Common myeloid progenitor, CD34-positive (primary cell): ENCODE data around the gene C2CD2.
A peak's percentile ranks its signal among the peaks of the same experiment; 100 is the strongest.

Source experiments
- CTCF ChIA-PET: fragments of 350-600 bp; sonication (Branson Sonifier 250); formaldehyde crosslinking; loops from one replicate; lab custom pipeline; 2021; ENCODE audit warnings: antibody characterized with exemption; lab: Charles Lee
- POLR2A ChIA-PET: fragments of 350-600 bp; sonication (Branson Sonifier 250); formaldehyde crosslinking; loops from one replicate; lab custom pipeline; 2021; ENCODE audit warnings: antibody characterized with exemption; lab: Charles Lee
- DNase-seq, 3 donors: peaks; one replicate each; pipeline versions ENCODE4 v3.0.0 to v3.0.0-alpha.2; 2013
- H3K27ac ChIP-seq, 2 experiments: 1 replicate in 1 of 2; 2 replicates in 1 of 2; pipeline ENCODE4 v1.7.0; 2013; ENCODE audit warnings: inconsistent platforms in 2 of 2, low read length in 2 of 2, mild to moderate bottlenecking in 2 of 2, low read depth in 1 of 2, moderate library complexity in 1 of 2; ENCODE audit not compliant: severe bottlenecking in 2 of 2, insufficient read depth in 1 of 2, poor library complexity in 1 of 2
- H3K27me3 ChIP-seq, 5 experiments: replicated peaks in 2 of 5; 1 replicate in 3 of 5; 2 replicates in 2 of 5; pipeline versions ENCODE4 v1.6.1 to v1.7.0; 2013; ENCODE audit warnings: low read length in 4 of 5, mild to moderate bottlenecking in 2 of 5, moderate library complexity in 2 of 5, inconsistent platforms in 1 of 5; ENCODE audit not compliant: insufficient read depth in 5 of 5, control insufficient read depth in 4 of 5
- H3K36me3 ChIP-seq, 4 experiments: 1 replicate in 2 of 4; 2 replicates in 2 of 4; pipeline versions ENCODE4 v1.6.1 to v1.7.0; 2013; ENCODE audit warnings: low read length in 3 of 4, control low read depth in 1 of 4, mild to moderate bottlenecking in 1 of 4; ENCODE audit not compliant: control insufficient read depth in 4 of 4, insufficient read depth in 4 of 4
- H3K4me1 ChIP-seq, 4 experiments: 1 replicate in 3 of 4; 2 replicates in 1 of 4; pipeline versions ENCODE4 v1.6.1 to v1.7.1; 2013; ENCODE audit warnings: low read length in 3 of 4, mild to moderate bottlenecking in 3 of 4, control low read depth in 1 of 4, inconsistent platforms in 1 of 4, moderate library complexity in 1 of 4; ENCODE audit not compliant: control insufficient read depth in 4 of 4, insufficient read depth in 4 of 4; ENCODE audit errors: control extremely low read depth in 1 of 4
- H3K4me3 ChIP-seq, 7 experiments: 1 replicate in 4 of 7; 2 replicates in 3 of 7; pipeline versions ENCODE4 v1.5.1 to v1.7.0; 2013; ENCODE audit warnings: mild to moderate bottlenecking in 7 of 7, low read length in 6 of 7, moderate library complexity in 6 of 7, inconsistent platforms in 2 of 7, low read depth in 2 of 7, control low read depth in 1 of 7; ENCODE audit not compliant: insufficient read depth in 4 of 7, control insufficient read depth in 1 of 7; ENCODE audit errors: extremely low read depth in 1 of 7
- H3K9me3 ChIP-seq, 5 experiments: 1 replicate in 4 of 5; 2 replicates in 1 of 5; pipeline versions ENCODE4 v1.6.1 to v1.7.1; 2013; ENCODE audit warnings: low read length in 4 of 5, mild to moderate bottlenecking in 2 of 5, inconsistent platforms in 1 of 5, low read depth in 1 of 5, moderate library complexity in 1 of 5; ENCODE audit not compliant: control insufficient read depth in 4 of 5, insufficient read depth in 2 of 5; ENCODE audit errors: control extremely low read depth in 1 of 5
- WGBS: methylation state at CpG from one replicate; pipeline ENCODE4 v1.1.5; 2013; ENCODE audit not compliant: insufficient coverage; 5-methylcytosine and 5-hydroxymethylcytosine counted together

C2CD2 gene

DNA sequence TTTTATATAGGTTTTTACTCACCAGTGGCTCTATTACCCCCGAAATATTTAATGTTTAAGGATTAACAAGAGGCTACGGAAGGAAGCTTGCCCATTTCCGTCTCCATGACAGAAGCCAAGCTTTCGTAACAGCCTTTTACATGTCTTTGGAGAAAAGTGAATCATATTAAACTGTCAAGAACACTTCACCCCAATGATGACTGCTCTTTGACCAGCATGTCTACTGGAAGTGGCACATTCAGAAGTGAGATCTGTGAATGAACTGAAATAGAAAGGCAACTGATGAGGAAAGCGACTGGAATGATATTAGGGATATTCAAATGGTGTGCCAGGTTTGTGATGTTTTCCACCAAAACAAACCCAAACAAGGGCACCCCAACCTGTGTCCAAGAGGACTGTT, 66.2 kb downstream of the C2CD2 start:
- H3K27me3 ChIP-seq, result no peaks in the 10 kb centered on the region
- peaks cover 8 to 30% (median 22%) of the 10 kb centered on the region in 4 experiments for H3K4me1 ChIP-seq
- WGBS, result 100% methylated on average over 3 of the region's 5 CpGs
- peaks cover 11 to 40% (median 20%) of the 10 kb centered on the region in 4 experiments for H3K36me3 ChIP-seq
- H3K27ac ChIP-seq, result no peak overlapping the region
- CTCF ChIA-PET, result interaction anchor here (1.5 kb wide), 1 partner anchor 16 kb away, joined by 5 read pairs; no protein-coding TSS in a partner anchor
- DNase-seq, result no peak
- H3K4me3 ChIP-seq, result no peak overlapping the region
- POLR2A ChIA-PET, result no interaction called here
- no peaks in the 10 kb centered on the region for H3K9me3 ChIP-seq

DNA sequence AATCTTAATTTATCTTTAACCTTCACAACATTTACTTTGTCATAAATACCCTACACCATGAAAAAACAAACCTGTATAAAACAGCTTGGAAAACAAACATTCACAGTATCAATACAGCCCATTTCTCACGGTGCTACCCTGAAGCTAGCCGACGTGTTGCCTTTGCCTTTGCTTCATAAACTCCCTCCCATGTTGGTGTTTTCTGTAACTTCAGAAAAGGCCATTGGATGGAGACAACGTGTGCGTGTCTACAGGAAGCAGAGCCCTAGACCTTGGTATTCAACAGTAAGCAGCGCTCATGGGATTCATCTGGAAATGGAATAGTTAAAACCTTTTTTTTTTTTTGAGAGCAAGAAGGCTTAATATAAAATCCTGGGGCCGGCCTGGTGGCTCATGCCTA, 67.5 kb downstream of the C2CD2 start:
- no peaks in the 10 kb centered on the region for H3K27me3 ChIP-seq

DNA sequence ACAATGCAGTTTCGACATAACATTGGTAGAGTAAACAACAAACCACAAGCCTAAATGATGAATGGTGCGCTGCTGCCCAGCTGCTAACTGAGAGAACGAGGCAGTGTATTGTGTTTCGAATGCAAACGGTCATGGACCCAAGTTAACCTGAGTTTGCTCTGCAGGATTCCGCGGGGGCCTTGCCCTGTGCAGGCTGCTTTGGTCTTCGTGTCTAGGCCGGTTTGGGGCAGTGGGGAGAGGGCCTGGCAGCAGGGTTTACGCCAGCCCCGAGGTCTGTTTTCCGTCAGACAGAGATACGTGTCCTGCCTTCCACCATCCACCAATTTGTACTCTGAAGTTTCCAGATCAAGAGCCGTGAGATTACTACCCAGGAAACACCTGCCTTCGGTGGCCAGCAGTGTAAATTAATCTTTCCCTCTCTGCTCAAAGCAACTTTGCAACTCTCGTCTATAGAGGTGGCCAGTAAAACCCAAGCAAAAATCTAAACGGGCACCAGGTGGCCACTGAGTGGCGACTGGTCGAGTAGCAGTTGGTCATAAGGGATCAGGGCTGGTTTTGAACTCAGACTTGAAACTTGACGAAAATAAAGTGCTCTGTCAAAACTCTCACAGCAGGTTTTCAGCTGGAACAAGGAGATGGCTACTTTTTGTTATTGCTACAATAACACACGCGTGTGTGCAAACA, 68.3 kb downstream of the C2CD2 start:
- 9% methylated on average over 21 of the region's 22 CpGs for WGBS
- ChIA-PET POLR2A (interaction anchor here (0.6 to 1.5 kb wide), 2 partner anchors 10 to 124 kb away, joined by 3 to 5 read pairs; no protein-coding TSS in a partner anchor), CTCF (interaction anchor here (0.6 to 3.2 kb wide), 6 partner anchors 10 to 231 kb away, joined by 3 to 16 read pairs (median 4); no protein-coding TSS in a partner anchor)
- Histone ChIP-seq H3K4me3 (no peak overlapping the region), H3K27me3 (no peaks in the 10 kb centered on the region), H3K4me1 (peaks cover 8 to 32% (median 22%) of the 10 kb centered on the region in 4 experiments), H3K27ac (peak overlapping the region; percentile 18 to 33), H3K36me3 (peaks cover 6 to 20% (median 14%) of the 10 kb centered on the region in 4 experiments), H3K9me3 (no peaks in the 10 kb centered on the region)
- peak; percentile 36 to 86 (median 75) for DNase-seq

More for the DNA sequence above, 67.5 kb downstream of the C2CD2 start:
- no peak overlapping the region for H3K4me3 ChIP-seq
- WGBS, result 89% methylated on average over 4 of the region's 7 CpGs
- H3K27ac ChIP-seq, result no peak overlapping the region
- peaks cover 10 to 27% (median 17%) of the 10 kb centered on the region in 4 experiments for H3K36me3 ChIP-seq
- no peaks in the 10 kb centered on the region for H3K9me3 ChIP-seq
- H3K4me1 ChIP-seq, result peaks cover 8 to 30% (median 22%) of the 10 kb centered on the region in 4 experiments
- POLR2A ChIA-PET, result interaction anchor here (0.6 to 1.5 kb wide), 2 partner anchors 9 to 123 kb away, joined by 3 to 5 read pairs; no protein-coding TSS in a partner anchor
- CTCF ChIA-PET, result interaction anchor here (0.6 to 3.2 kb wide), 6 partner anchors 9 to 230 kb away, joined by 3 to 16 read pairs (median 4); no protein-coding TSS in a partner anchor
- no peak for DNase-seq

DNA sequence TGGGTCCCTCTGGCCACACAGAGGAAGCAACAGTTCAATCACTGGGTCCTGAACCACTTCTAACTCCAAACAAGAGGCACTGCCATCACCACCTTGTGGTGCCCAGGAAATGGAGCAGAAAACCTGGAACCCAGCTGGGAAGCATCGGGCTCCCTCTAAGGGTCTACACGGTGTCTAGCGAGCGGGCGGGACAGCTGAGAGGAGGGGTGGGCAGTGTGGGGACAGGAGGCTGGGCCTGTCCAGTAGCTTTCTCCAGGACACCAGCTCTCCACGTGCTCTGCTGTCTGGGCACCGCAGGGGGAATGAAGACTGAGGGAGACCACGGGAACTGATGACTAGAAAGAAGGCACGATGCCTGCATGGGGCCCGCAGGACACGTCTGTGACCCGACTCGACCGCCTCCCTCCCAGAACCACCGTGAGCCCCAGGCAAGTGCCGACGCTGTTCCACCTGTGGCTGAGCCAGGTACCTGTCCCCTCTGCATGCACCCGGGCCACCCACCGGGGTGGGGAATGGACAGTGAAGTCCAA, 69.3 kb downstream of the C2CD2 start:
- Histone ChIP-seq H3K27me3 (no peaks in the 10 kb centered on the region), H3K9me3 (no peaks in the 10 kb centered on the region), H3K27ac (no peak overlapping the region), H3K36me3 (peaks cover 6 to 19% (median 13%) of the 10 kb centered on the region in 4 experiments), H3K4me3 (no peak overlapping the region), H3K4me1 (peaks cover 14 to 41% (median 28%) of the 10 kb centered on the region in 4 experiments)
- ChIA-PET CTCF (interaction anchor here (0.7 to 3.2 kb wide), 6 partner anchors 11 to 68 kb away, joined by 3 to 16 read pairs (median 6); no protein-coding TSS in a partner anchor), POLR2A (interaction anchor here (1.5 kb wide), 1 partner anchor 11 kb away, joined by 5 read pairs; no protein-coding TSS in a partner anchor)
- over 99% methylated on average over 18 of the region's 19 CpGs for WGBS
- no peak for DNase-seq

DNA sequence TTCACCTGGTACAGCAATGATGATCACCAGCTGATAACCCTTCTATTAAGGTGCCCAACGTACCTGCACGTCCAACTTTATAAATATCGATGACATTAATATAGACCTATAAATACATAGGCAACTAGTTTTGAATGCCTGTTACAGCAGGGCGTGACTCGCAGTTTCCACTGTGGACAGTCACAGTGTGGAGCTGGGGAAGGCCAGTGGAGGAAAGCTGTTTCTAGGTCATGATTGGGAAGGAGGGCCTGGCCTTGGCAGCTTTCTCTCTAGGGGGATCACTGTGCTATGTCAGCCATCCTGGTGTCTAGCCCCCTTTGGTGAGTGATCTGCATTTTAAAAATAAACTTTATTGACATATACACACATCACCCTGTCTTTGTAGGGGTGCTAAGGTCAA, 70.2 kb downstream of the C2CD2 start:
- peaks cover 1 to 10% (median 7%) of the 10 kb centered on the region in 4 experiments for H3K36me3 ChIP-seq
- H3K27me3 ChIP-seq, result no peaks in the 10 kb centered on the region
- ChIA-PET POLR2A (no interaction called here), CTCF (interaction anchor here (0.9 to 3.2 kb wide), 5 partner anchors 12 to 67 kb away, joined by 3 to 16 read pairs (median 8); no protein-coding TSS in a partner anchor)
- no peak overlapping the region for H3K4me3 ChIP-seq
- 100% methylated on average over 4 of the region's 5 CpGs for WGBS
- H3K27ac ChIP-seq, result no peak overlapping the region
- H3K9me3 ChIP-seq, result no peaks in the 10 kb centered on the region
- DNase-seq, result no peak
- H3K4me1 ChIP-seq, result peaks cover 14 to 42% (median 28%) of the 10 kb centered on the region in 4 experiments

DNA sequence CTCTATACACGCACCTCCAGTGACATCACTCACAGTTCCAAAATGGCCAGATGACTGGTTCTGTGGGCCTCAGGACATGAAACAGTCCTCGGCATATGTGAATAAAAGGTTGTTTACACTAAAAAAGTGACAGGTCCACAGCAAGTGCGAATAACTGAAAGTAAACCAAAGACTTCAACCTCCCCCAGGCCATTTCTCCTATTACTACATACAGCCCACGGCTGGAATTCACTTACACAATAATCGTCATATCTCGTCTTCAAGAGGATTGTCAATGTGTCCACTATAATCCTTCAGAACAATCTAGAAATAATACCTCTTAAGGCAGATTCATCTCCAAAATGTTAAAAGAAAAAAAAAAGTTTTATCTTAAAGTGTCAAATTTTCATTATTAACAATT, 72.8 kb downstream of the C2CD2 start:
- H3K4me1 ChIP-seq, result peaks cover 19 to 56% (median 35%) of the 10 kb centered on the region in 4 experiments
- H3K4me3 ChIP-seq, result no peak overlapping the region
- H3K36me3 ChIP-seq, result peaks cover 0 to 4% (median 0%) of the 10 kb centered on the region in 4 experiments
- ChIA-PET CTCF (interaction anchor here (1.3 kb wide), 1 partner anchor 19 kb away, joined by 3 read pairs; no protein-coding TSS in a partner anchor), POLR2A (no interaction called here)
- no peaks in the 10 kb centered on the region for H3K27me3 ChIP-seq
- no peak for DNase-seq
- WGBS, result 94% methylated on average over 2 of the region's 6 CpGs
- H3K27ac ChIP-seq, result no peak overlapping the region
- H3K9me3 ChIP-seq, result no peaks in the 10 kb centered on the region
